PC-3 (cell line): Measurements from ENCODE around the gene C19orf25. TPM values are rescaled to one million over a fixed set of nuclear protein-coding genes. Genes with fewer than 3 reads are reported as not detected.

Source experiments
- ATAC-seq: fragments of 200-7000 bp; cut with Tn5 transposase; 2 replicates; pipeline ENCODE4 v1.9.1; 2020; ENCODE audit warnings: mild to moderate bottlenecking, moderate library complexity
- BruUV-seq: library from RNA; stranded (reverse); fragments of 400-500 nt; replicated peaks from 2 replicates; lab custom pipeline; 2021; lab: Mats Ljungman, UMichigan
- CTCF ChIA-PET: fragments of 300-600 bp; sonication (Branson Sonifier 250); formaldehyde crosslinking; loops from one replicate; lab custom pipeline; 2022; ENCODE audit warnings: antibody characterized with exemption; lab: Charles Lee
- POLR2A ChIA-PET: fragments of 300-600 bp; sonication (Branson Sonifier 250); formaldehyde crosslinking; loops from one replicate; lab custom pipeline; 2022; ENCODE audit warnings: antibody characterized with exemption; ENCODE audit not compliant: unreplicated experiment; lab: Charles Lee
- DNase-seq: peaks from one replicate; pipeline ENCODE4 v3.0.0-alpha.2; 2015
- H2AFZ ChIP-seq: fragments of 300-600 bp; sonication (generic); 2 replicates; pipeline ENCODE4 v1.6.0; 2016; ENCODE audit warnings: antibody characterized with exemption, low read length
- H3F3A ChIP-seq: fragments of 300-600 bp; sonication (generic); one replicate; pipeline ENCODE4 v1.6.0; 2017; ENCODE audit warnings: antibody characterized with exemption, low read length, control low read depth, mild to moderate bottlenecking; ENCODE audit not compliant: unreplicated experiment
- H3K27ac ChIP-seq: fragments of 300-600 bp; sonication (generic); 2 replicates; pipeline ENCODE4 v1.5.1; 2016; ENCODE audit warnings: mild to moderate bottlenecking, low read length
- H3K27me3 ChIP-seq: fragments of 300-600 bp; sonication (generic); 2 replicates; pipeline ENCODE4 v1.6.1; 2016; ENCODE audit warnings: low read length, mixed read lengths
- H3K36me3 ChIP-seq: fragments of 300-600 bp; sonication (generic); 2 replicates; pipeline ENCODE4 v1.6.1; 2016; ENCODE audit warnings: low read depth, mixed run types, low read length, mixed read lengths
- H3K4me1 ChIP-seq: fragments of 300-600 bp; sonication (generic); 2 replicates; pipeline ENCODE4 v1.5.1; 2016; ENCODE audit warnings: low read length; ENCODE audit not compliant: insufficient read depth
- H3K4me2 ChIP-seq: fragments of 300-600 bp; sonication (generic); 2 replicates; pipeline ENCODE4 v1.6.0; 2016; ENCODE audit warnings: low read length
- H3K4me3 ChIP-seq: fragments of 300-600 bp; sonication (generic); 2 replicates; pipeline ENCODE4 v1.5.1; 2016; ENCODE audit warnings: mild to moderate bottlenecking, low read length, mixed read lengths
- H3K79me2 ChIP-seq: fragments of 300-600 bp; sonication (generic); 2 replicates; pipeline ENCODE4 v1.6.1; 2017; ENCODE audit warnings: low read length, mixed read lengths
- H3K9ac ChIP-seq: fragments of 300-600 bp; sonication (generic); 2 replicates; pipeline ENCODE4 v1.6.0; 2016; ENCODE audit warnings: mild to moderate bottlenecking, low read length
- H3K9me2 ChIP-seq: fragments of 300-600 bp; sonication (generic); replicated peaks from 2 replicates; pipeline ENCODE4 v1.6.1; 2016; ENCODE audit warnings: mixed run types, low read length, mixed read lengths
- H3K9me3 ChIP-seq: fragments of 300-600 bp; sonication (generic); 2 replicates; pipeline ENCODE4 v1.6.1; 2016; ENCODE audit warnings: low read length, mixed read lengths
- H4K20me1 ChIP-seq: fragments of 300-600 bp; sonication (generic); 2 replicates; pipeline ENCODE4 v1.6.1; 2016; ENCODE audit warnings: low read length, mixed read lengths
- CTCF ChIP-seq: fragments of 300-600 bp; sonication (generic); conservative IDR thresholded peaks from 2 replicates; pipeline ENCODE4 v1.5.1; 2017; ENCODE audit warnings: antibody characterized with exemption, low read depth, mild to moderate bottlenecking, low read length
- EZH2 ChIP-seq: fragments of 300-600 bp; sonication (generic); IDR thresholded peaks from one replicate; pipeline ENCODE4 v1.6.1; 2017; ENCODE audit warnings: antibody characterized with exemption, mild to moderate bottlenecking, low read length; ENCODE audit not compliant: unreplicated experiment
- EZH2phosphoT487 ChIP-seq: fragments of 300-600 bp; sonication (generic); IDR thresholded peaks from 2 replicates; pipeline ENCODE4 v1.6.1; 2018; ENCODE audit warnings: mild to moderate bottlenecking, antibody characterized with exemption, low read length, borderline replicate concordance
- intact Hi-C: fragments of 100-400 bp; cut with micrococcal nuclease; formaldehyde crosslinking; loops from 2 replicates; pipeline ENCODE4 v1.9.0; 2023
- total RNA-seq: library from RNA; depleted of rRNA; stranded (reverse); fragments of >200 nt; gene quantifications from 2 replicates; pipeline ENCODE4 v1.2.3, GENCODE V29; 2014

The C19orf25 gene
- total RNA-seq, 1 experiment from 2014 or later, result 45.0 TPM

GRCh38 chr19:1522838-1523237, 43.8 kb upstream of the C19orf25 start:
- BruUV-seq, result no TSS peak
- ATAC-seq, result no peak
- H3K79me2 ChIP-seq, result no peaks in the 10 kb centered on the region
- H3F3A ChIP-seq, result no peaks in the 10 kb centered on the region
- no peak overlapping the region for H3K9ac ChIP-seq
- H3K4me2 ChIP-seq, result no peak overlapping the region
- no peaks in the 10 kb centered on the region for H3K27me3 ChIP-seq
- intact Hi-C loops, result no loop called here
- H3K9me3 ChIP-seq, result no peaks in the 10 kb centered on the region
- TF ChIP-seq CTCF (no peak), EZH2phosphoT487 (no peak), EZH2 (no peak)
- H2AFZ ChIP-seq, result no peak overlapping the region
- no peaks in the 10 kb centered on the region for H3K36me3 ChIP-seq
- no peaks in the 10 kb centered on the region for H4K20me1 ChIP-seq
- CTCF ChIA-PET, result no interaction called here
- DNase-seq, result no peak
- no peaks in the 10 kb centered on the region for H3K9me2 ChIP-seq
- no peak overlapping the region for H3K27ac ChIP-seq
- no peaks in the 10 kb centered on the region for H3K4me1 ChIP-seq
- POLR2A ChIA-PET, result no interaction called here
- no peak overlapping the region for H3K4me3 ChIP-seq

- Histone ChIP-seq H3K9me3 (no peaks in the 10 kb centered on the region), H4K20me1 (no peaks in the 10 kb centered on the region), H3F3A (no peaks in the 10 kb centered on the region), H3K4me1 (no peaks in the 10 kb centered on the region), H3K27me3 (no peaks in the 10 kb centered on the region), H3K9me2 (no peaks in the 10 kb centered on the region), H3K4me3 (no peak overlapping the region), H3K79me2 (no peaks in the 10 kb centered on the region), H3K27ac (no peak overlapping the region), H3K4me2 (no peak overlapping the region), H3K9ac (no peak overlapping the region), H3K36me3 (no peaks in the 10 kb centered on the region), H2AFZ (no peak overlapping the region)
- CTCF ChIA-PET, result no interaction called here
- no peak for ATAC-seq
- no TSS peak for BruUV-seq
- DNase-seq, result no peak
- intact Hi-C loops, result no loop called here
- POLR2A ChIA-PET, result no interaction called here
- TF ChIP-seq EZH2 (no peak), CTCF (no peak), EZH2phosphoT487 (no peak)
These were observed 43.0 kb upstream of the C19orf25 start for GRCh38 chr19:1522061-1522460.

GRCh38 chr19:1521636-1522035, 42.6 kb upstream of the C19orf25 start:
- ATAC-seq (no peak), DNase-seq (no peak)
- intact Hi-C loops, result no loop called here
- Histone ChIP-seq H2AFZ (no peak overlapping the region), H3K79me2 (no peaks in the 10 kb centered on the region), H3K9me3 (no peaks in the 10 kb centered on the region), H3K4me2 (no peak overlapping the region), H3K9ac (no peak overlapping the region), H4K20me1 (no peaks in the 10 kb centered on the region), H3K27me3 (no peaks in the 10 kb centered on the region), H3K36me3 (no peaks in the 10 kb centered on the region), H3K27ac (no peak overlapping the region), H3F3A (no peaks in the 10 kb centered on the region), H3K4me3 (no peak overlapping the region), H3K4me1 (no peaks in the 10 kb centered on the region), H3K9me2 (no peaks in the 10 kb centered on the region)
- BruUV-seq, result no TSS peak
- CTCF ChIA-PET, result no interaction called here
- POLR2A ChIA-PET, result no interaction called here
- no peak for TF ChIP-seq EZH2
- no peak for TF ChIP-seq CTCF
- TF ChIP-seq EZH2phosphoT487, result no peak
